Measurements from ENCODE around the gene IRS2. TPM values are rescaled to one million over a fixed set of nuclear protein-coding genes. Genes with fewer than 3 reads are reported as not detected.

IRS2 gene
- total RNA-seq, 1 donor from 2014 or later = 10.6 TPM

GRCh38 chr13:109761695-109762094 is 24.7 kb downstream of the IRS2 start:
- DNase-seq (ENCODE audit: low spot score in 2 of 2) = no peak
- no peak for FAIRE-seq

- DNase-seq (ENCODE audit: low spot score in 2 of 2) = no peak
- no peak for FAIRE-seq
Measured at GRCh38 chr13:109760951-109761350, 25.4 kb downstream of the IRS2 start.

- no peak for FAIRE-seq
- no peak for DNase-seq (ENCODE audit: low spot score in 2 of 2)
Measured at GRCh38 chr13:109760402-109760801, 26.0 kb downstream of the IRS2 start.

GRCh38 chr13:109759609-109760008 is 26.8 kb downstream of the IRS2 start:
- no peak for DNase-seq (ENCODE audit: low spot score in 2 of 2)
- no peak for FAIRE-seq

GRCh38 chr13:109758937-109759480 is 27.4 kb downstream of the IRS2 start:
- FAIRE-seq = no peak
- no peak for DNase-seq (ENCODE audit: low spot score in 2 of 2)

- FAIRE-seq (no peak), DNase-seq (ENCODE audit: low spot score in 2 of 2) (no peak)
Measured at GRCh38 chr13:109756778-109757177, 29.6 kb downstream of the IRS2 start.

GRCh38 chr13:109755997-109756396 is 30.4 kb downstream of the IRS2 start:
- DNase-seq (ENCODE audit: low spot score in 2 of 2) (no peak), FAIRE-seq (no peak)

GRCh38 chr13:109755551-109755950 is 30.8 kb downstream of the IRS2 start:
- FAIRE-seq (no peak), DNase-seq (ENCODE audit: low spot score in 2 of 2) (no peak)

- FAIRE-seq = no peak
- DNase-seq (ENCODE audit: low spot score in 2 of 2) = no peak
Measured at GRCh38 chr13:109751477-109751876, 34.9 kb downstream of the IRS2 start.

GRCh38 chr13:109750221-109750775 is 36.1 kb downstream of the IRS2 start:
- no peak for FAIRE-seq
- DNase-seq (ENCODE audit: low spot score in 2 of 2) = no peak

GRCh38 chr13:109749365-109749764 is 37.0 kb downstream of the IRS2 start:
- FAIRE-seq = no peak
- no peak for DNase-seq (ENCODE audit: low spot score in 2 of 2)

- DNase-seq (ENCODE audit: low spot score in 2 of 2) = no peak
- no peak for FAIRE-seq
Measured at GRCh38 chr13:109748677-109749076, 37.7 kb downstream of the IRS2 start.

- FAIRE-seq (no peak), DNase-seq (ENCODE audit: low spot score in 2 of 2) (no peak)
Measured at GRCh38 chr13:109747524-109747923, 38.9 kb downstream of the IRS2 start.

GRCh38 chr13:109746364-109746763 is 40.0 kb downstream of the IRS2 start:
- FAIRE-seq (no peak), DNase-seq (ENCODE audit: low spot score in 2 of 2) (no peak)

- no peak for DNase-seq (ENCODE audit: low spot score in 2 of 2)
- no peak for FAIRE-seq
Measured at GRCh38 chr13:109745702-109746101, 40.7 kb downstream of the IRS2 start.

GRCh38 chr13:109745060-109745459 is 41.3 kb downstream of the IRS2 start:
- no peak for DNase-seq (ENCODE audit: low spot score in 2 of 2)
- FAIRE-seq = no peak

- FAIRE-seq = no peak
- no peak for DNase-seq (ENCODE audit: low spot score in 2 of 2)
Measured at GRCh38 chr13:109744512-109745051, 41.8 kb downstream of the IRS2 start.

GRCh38 chr13:109743706-109744453 is 42.5 kb downstream of the IRS2 start:
- FAIRE-seq = no peak
- DNase-seq (ENCODE audit: low spot score in 2 of 2) = no peak

- FAIRE-seq (no peak), DNase-seq (ENCODE audit: low spot score in 2 of 2) (no peak)
Measured at GRCh38 chr13:109741966-109742365, 44.4 kb downstream of the IRS2 start.

GRCh38 chr13:109740721-109741120 is 45.7 kb downstream of the IRS2 start:
- no peak for FAIRE-seq
- DNase-seq (ENCODE audit: low spot score in 2 of 2) = no peak

GRCh38 chr13:109740121-109740520 is 46.3 kb downstream of the IRS2 start:
- FAIRE-seq = no peak
- no peak for DNase-seq (ENCODE audit: low spot score in 2 of 2)

- no peak for DNase-seq (ENCODE audit: low spot score in 2 of 2)
- no peak for FAIRE-seq
Measured at GRCh38 chr13:109738298-109738746, 48.1 kb downstream of the IRS2 start.

Measured in frontal cortex (tissue), 4 donors.